A673 (cell line): ENCODE measurements around the gene GBGT1. TPM values are rescaled to one million over a fixed set of nuclear protein-coding genes. Genes with fewer than 3 reads are reported as not detected.

Experiments
- BruUV-seq: library from RNA; stranded (reverse); fragments of 400-500 nt; replicated peaks from 2 replicates; lab custom pipeline; 2021; lab: Mats Ljungman, UMichigan
- CTCF ChIA-PET: fragments of 300-600 bp; sonication (Branson Sonifier 250); formaldehyde crosslinking; loops from one replicate; lab custom pipeline; 2022; ENCODE audit warnings: antibody characterized with exemption; lab: Charles Lee
- POLR2A ChIA-PET: fragments of 300-600 bp; sonication (Branson Sonifier 250); formaldehyde crosslinking; loops from one replicate; lab custom pipeline; 2022; ENCODE audit warnings: antibody characterized with exemption; ENCODE audit not compliant: low non-redundant PET; lab: Charles Lee
- DNase-seq: peaks from one replicate; pipeline ENCODE4 v3.0.0-alpha.2; 2015; ENCODE audit warnings: low spot score
- H3K27ac ChIP-seq: fragments of 200-600 bp; sonication (generic); 2 replicates; pipeline ENCODE4 v1.5.1; 2016; ENCODE audit warnings: mixed run types, low read depth, mild to moderate bottlenecking, mixed read lengths, antibody characterized with exemption, low read length; ENCODE audit not compliant: poor library complexity, severe bottlenecking
- H3K27me3 ChIP-seq: fragments of 200-600 bp; sonication (generic); replicated peaks from 2 replicates; pipeline ENCODE4 v1.6.1; 2017; ENCODE audit warnings: mixed run types, low read depth, mild to moderate bottlenecking, mixed read lengths, antibody characterized with exemption, low read length; ENCODE audit not compliant: insufficient read depth, poor library complexity
- H3K36me3 ChIP-seq: fragments of 200-600 bp; sonication (generic); 2 replicates; pipeline ENCODE4 v1.6.1; 2016; ENCODE audit warnings: mixed run types, mild to moderate bottlenecking, mixed read lengths, antibody characterized with exemption, low read length; ENCODE audit not compliant: insufficient read depth, poor library complexity, severe bottlenecking
- H3K4me1 ChIP-seq: fragments of 200-600 bp; sonication (generic); 2 replicates; pipeline ENCODE4 v1.6.1; 2017; ENCODE audit warnings: mixed run types, mild to moderate bottlenecking, mixed read lengths, antibody characterized with exemption, low read length; ENCODE audit not compliant: insufficient read depth, poor library complexity, severe bottlenecking
- H3K4me3 ChIP-seq: fragments of 200-600 bp; sonication (generic); 2 replicates; pipeline ENCODE4 v1.5.1; 2016; ENCODE audit warnings: low read depth, mixed run types, mild to moderate bottlenecking, mixed read lengths, low read length; ENCODE audit not compliant: poor library complexity, severe bottlenecking
- H3K9me3 ChIP-seq: fragments of 200-600 bp; sonication (generic); 2 replicates; pipeline ENCODE4 v1.6.1; 2016; ENCODE audit warnings: mixed run types, low read depth, mild to moderate bottlenecking, mixed read lengths, antibody characterized with exemption, low read length; ENCODE audit not compliant: poor library complexity, severe bottlenecking
- CTCF ChIP-seq: fragments of 300-800, 200-600 bp; sonication (generic); conservative IDR thresholded peaks from 2 replicates; pipeline ENCODE4 v1.5.1; 2017; ENCODE audit warnings: low read depth, mild to moderate bottlenecking, antibody characterized with exemption, low read length, moderate library complexity, mixed read lengths
- EZH2 ChIP-seq: fragments of 200-600 bp; sonication (generic); IDR thresholded peaks from 2 replicates; pipeline ENCODE4 v1.6.1; 2017; ENCODE audit warnings: borderline replicate concordance, low read depth, mild to moderate bottlenecking, mixed read lengths, antibody characterized with exemption, low read length; ENCODE audit not compliant: poor library complexity, severe bottlenecking
- intact Hi-C: fragments of 100-400 bp; cut with micrococcal nuclease; formaldehyde crosslinking; loops from one replicate; pipeline ENCODE4 v1.10.0; 2022; ENCODE audit not compliant: unreplicated experiment
- total RNA-seq: library from RNA; stranded (reverse); gene quantifications from 2 replicates; pipeline ENCODE4 v1.2.3, GENCODE V29; 2021

The GBGT1 gene
- total RNA-seq, 1 experiment from 2014 or later: 1.8 TPM

- TF ChIP-seq CTCF (no peak), EZH2 (no peak)
- no peak overlapping the region for H3K4me3 ChIP-seq
- peaks cover 12% of the 10 kb centered on the region for H3K4me1 ChIP-seq
- BruUV-seq: no TSS peak
- ChIA-PET POLR2A (no interaction called here), CTCF (no interaction called here)
- no peaks in the 10 kb centered on the region for H3K9me3 ChIP-seq
- no peak for DNase-seq
- no peaks in the 10 kb centered on the region for H3K36me3 ChIP-seq
- intact Hi-C loops: loop anchor here (10.0 kb wide), 1 partner anchor 940 kb away; the partner anchor contains the start of gene BRD3
- H3K27ac ChIP-seq: no peak overlapping the region
- no peaks in the 10 kb centered on the region for H3K27me3 ChIP-seq
Observed at GRCh38 chr9:133124123-133124906, 39.4 kb downstream of the GBGT1 start.

GRCh38 chr9:133122935-133123611 lies 40.6 kb downstream of the GBGT1 start:
- ChIA-PET CTCF (no interaction called here), POLR2A (no interaction called here)
- peaks cover 14% of the 10 kb centered on the region for H3K4me1 ChIP-seq
- H3K9me3 ChIP-seq: no peaks in the 10 kb centered on the region
- intact Hi-C loops: loop anchor here (10.0 kb wide), 1 partner anchor 942 kb away; the partner anchor contains the start of gene BRD3
- no peak overlapping the region for H3K4me3 ChIP-seq
- TF ChIP-seq CTCF: no peak
- TF ChIP-seq EZH2: no peak
- no peak overlapping the region for H3K27ac ChIP-seq
- DNase-seq: no peak
- no peaks in the 10 kb centered on the region for H3K27me3 ChIP-seq
- no TSS peak for BruUV-seq
- H3K36me3 ChIP-seq: no peaks in the 10 kb centered on the region

- no peaks in the 10 kb centered on the region for H3K9me3 ChIP-seq
- TF ChIP-seq EZH2: no peak
- no peak for TF ChIP-seq CTCF
- H3K27me3 ChIP-seq: no peaks in the 10 kb centered on the region
- no peak overlapping the region for H3K27ac ChIP-seq
- DNase-seq: no peak
- H3K36me3 ChIP-seq: no peaks in the 10 kb centered on the region
- H3K4me3 ChIP-seq: no peak overlapping the region
- peaks cover 18% of the 10 kb centered on the region for H3K4me1 ChIP-seq
- POLR2A ChIA-PET: no interaction called here
- intact Hi-C loops: loop anchor here (10.0 kb wide), 1 partner anchor 942 kb away; the partner anchor contains the start of gene BRD3
- CTCF ChIA-PET: no interaction called here
- no TSS peak for BruUV-seq
Observed at GRCh38 chr9:133122605-133122934, 41.1 kb downstream of the GBGT1 start.
